ENCODE measurements around the gene TNFRSF1B. TPM values are rescaled to one million over a fixed set of nuclear protein-coding genes. Genes with fewer than 3 reads are reported as not detected.

TNFRSF1B gene
- total RNA-seq, 2 donors from 2014 or later = 17.0 to 25.6 TPM

- DNase-seq (ENCODE audit: low spot score) = peak; percentile 95
Observed at GRCh38 chr1:12143631-12144155, 23.1 kb upstream of the TNFRSF1B start.

GRCh38 chr1:12144236-12144635, 22.6 kb upstream of the TNFRSF1B start:
- DNase-seq (ENCODE audit: low spot score) = no peak
- Histone ChIP-seq H3K9me3 (no peaks in the 10 kb centered on the region), H3K27me3 (no peaks in the 10 kb centered on the region), H3K27ac (peak overlapping the region; percentile 58 to 63), H3K36me3 (no peaks in the 10 kb centered on the region), H3K4me1 (peaks cover 0 to 39% of the 10 kb centered on the region in 2 donors), H3K4me3 (no peak overlapping the region)
- TF ChIP-seq CTCF (IDR thresholded peaks at IDR 0.05) = no peak

More at GRCh38 chr1:12143631-12144155, 23.1 kb upstream of the TNFRSF1B start:
- H3K27ac ChIP-seq = peak overlapping the region; percentile 58 to 63
- H3K4me3 ChIP-seq = no peak overlapping the region
- H3K36me3 ChIP-seq = no peaks in the 10 kb centered on the region
- peaks cover 0 to 35% of the 10 kb centered on the region in 2 donors for H3K4me1 ChIP-seq
- no peaks in the 10 kb centered on the region for H3K9me3 ChIP-seq
- H3K27me3 ChIP-seq = no peaks in the 10 kb centered on the region
- peak in 1 of 2 donors; percentile 27 for TF ChIP-seq CTCF (IDR thresholded peaks at IDR 0.05)

GRCh38 chr1:12144969-12145368, 21.8 kb upstream of the TNFRSF1B start:
- Histone ChIP-seq H3K36me3 (no peaks in the 10 kb centered on the region), H3K4me1 (peaks cover 0 to 41% of the 10 kb centered on the region in 2 donors), H3K27me3 (no peaks in the 10 kb centered on the region), H3K9me3 (peaks cover 0 to 5% of the 10 kb centered on the region in 2 donors), H3K4me3 (no peak overlapping the region), H3K27ac (no peak overlapping the region)
- TF ChIP-seq CTCF (IDR thresholded peaks at IDR 0.05) = no peak
- no peak for DNase-seq (ENCODE audit: low spot score)

- H3K4me3 ChIP-seq = no peak overlapping the region
- DNase-seq (ENCODE audit: low spot score) = no peak
- H3K27me3 ChIP-seq = no peaks in the 10 kb centered on the region
- H3K27ac ChIP-seq = peak overlapping the region; percentile 46 to 62
- peaks cover 0 to 7% of the 10 kb centered on the region in 2 donors for H3K9me3 ChIP-seq
- peaks cover 0 to 41% of the 10 kb centered on the region in 2 donors for H3K4me1 ChIP-seq
- TF ChIP-seq CTCF (IDR thresholded peaks at IDR 0.05) = no peak
- H3K36me3 ChIP-seq = no peaks in the 10 kb centered on the region
Observed at GRCh38 chr1:12145616-12146342, 21.0 kb upstream of the TNFRSF1B start.

- H3K9me3 ChIP-seq = peaks cover 0 to 7% of the 10 kb centered on the region in 2 donors
- H3K4me1 ChIP-seq = peaks cover 0 to 41% of the 10 kb centered on the region in 2 donors
- DNase-seq (ENCODE audit: low spot score) = no peak
- no peak overlapping the region for H3K4me3 ChIP-seq
- H3K36me3 ChIP-seq = no peaks in the 10 kb centered on the region
- H3K27me3 ChIP-seq = no peaks in the 10 kb centered on the region
- H3K27ac ChIP-seq = peak overlapping the region; percentile 46 to 62
- no peak for TF ChIP-seq CTCF (IDR thresholded peaks at IDR 0.05)
Observed at GRCh38 chr1:12146343-12147112, 20.3 kb upstream of the TNFRSF1B start.
